HG03460 (cell line): ENCODE measurements around the gene EMC10.
"Not testable (repeated sequence)": the region's sequence is repeated elsewhere in the genome, so short reads cannot be mapped to it uniquely, and the experiment has no call there.

ENCODE experiments used
- ATAC-seq: cut with Tn5 transposase; IDR thresholded peaks from one replicate; pipeline ENCODE4 v1.9.1; 2021; ENCODE audit not compliant: unreplicated experiment

The EMC10 gene

DNA sequence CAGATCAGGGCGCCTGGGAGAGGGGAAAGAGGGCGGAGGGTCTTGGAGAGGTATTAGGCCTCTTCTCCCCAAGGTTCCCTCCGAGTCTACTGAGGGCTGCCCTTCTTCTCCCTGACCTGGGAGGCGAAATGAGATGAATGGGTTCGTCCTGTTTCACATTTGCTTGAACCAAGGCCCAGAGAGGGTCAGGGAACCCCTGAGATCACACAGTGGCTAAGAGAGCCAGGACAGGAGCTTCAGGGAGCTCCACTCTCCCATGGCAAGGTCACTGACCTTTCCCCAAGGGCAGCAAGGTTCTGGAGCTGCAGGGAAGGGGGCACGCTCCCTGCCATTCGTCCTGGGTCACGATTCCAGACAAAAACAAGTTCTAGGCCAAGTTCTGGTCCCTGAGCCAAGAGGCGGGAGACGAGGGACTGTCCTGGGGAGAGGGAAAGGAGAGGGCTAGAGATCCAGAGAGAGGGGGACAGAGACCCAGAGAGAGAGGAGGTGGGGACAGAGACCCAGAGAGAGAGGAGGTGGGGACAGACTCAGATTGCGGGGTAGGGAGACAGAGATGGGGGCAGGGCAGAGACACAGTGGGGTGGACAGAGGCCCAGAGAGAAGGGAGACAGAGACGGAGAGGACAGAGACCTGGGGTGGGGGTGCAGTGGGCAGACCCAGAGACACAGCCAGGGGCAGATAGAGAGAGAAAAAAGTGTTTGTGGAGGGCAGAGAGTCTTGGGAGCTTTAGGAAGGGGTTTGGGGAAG, 36.9 kb downstream of the EMC10 start:
- ATAC-seq, result no peak

- no peak for ATAC-seq
These were observed 37.5 kb downstream of the EMC10 start, which contains the start of gene ASPDH for GRCh38 chr19:50513746-50514345. ASPDH (minus strand) TSS chr19:50513913; CDS start chr19:50513823, 90 bp downstream.

- no peak for ATAC-seq
These were observed 38.2 kb downstream of the EMC10 start for GRCh38 chr19:50514346-50515167.

DNA sequence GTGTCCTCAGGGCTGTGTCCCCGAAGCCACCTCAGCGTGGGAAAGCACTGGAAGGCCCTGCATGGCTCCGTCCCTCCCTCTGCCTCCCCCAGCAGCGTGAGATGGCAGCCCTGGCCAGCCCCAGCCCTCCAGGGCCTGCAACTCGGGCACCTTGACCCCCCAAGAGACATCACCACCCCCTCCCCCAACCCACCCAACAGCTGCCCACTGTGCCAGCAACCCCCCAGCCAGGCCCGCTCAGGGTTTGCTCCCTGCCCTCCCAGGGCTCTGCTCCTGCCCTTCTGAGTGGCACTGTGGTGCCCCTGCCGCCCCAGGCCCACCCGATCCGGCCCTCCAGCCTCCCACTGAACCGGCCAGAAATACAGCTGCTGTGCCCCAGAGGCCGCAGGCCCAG, 38.9 kb downstream of the EMC10 start:
- no peak for ATAC-seq

- no peak for ATAC-seq
These were observed 40.1 kb downstream of the EMC10 start for GRCh38 chr19:50516456-50516855.

DNA sequence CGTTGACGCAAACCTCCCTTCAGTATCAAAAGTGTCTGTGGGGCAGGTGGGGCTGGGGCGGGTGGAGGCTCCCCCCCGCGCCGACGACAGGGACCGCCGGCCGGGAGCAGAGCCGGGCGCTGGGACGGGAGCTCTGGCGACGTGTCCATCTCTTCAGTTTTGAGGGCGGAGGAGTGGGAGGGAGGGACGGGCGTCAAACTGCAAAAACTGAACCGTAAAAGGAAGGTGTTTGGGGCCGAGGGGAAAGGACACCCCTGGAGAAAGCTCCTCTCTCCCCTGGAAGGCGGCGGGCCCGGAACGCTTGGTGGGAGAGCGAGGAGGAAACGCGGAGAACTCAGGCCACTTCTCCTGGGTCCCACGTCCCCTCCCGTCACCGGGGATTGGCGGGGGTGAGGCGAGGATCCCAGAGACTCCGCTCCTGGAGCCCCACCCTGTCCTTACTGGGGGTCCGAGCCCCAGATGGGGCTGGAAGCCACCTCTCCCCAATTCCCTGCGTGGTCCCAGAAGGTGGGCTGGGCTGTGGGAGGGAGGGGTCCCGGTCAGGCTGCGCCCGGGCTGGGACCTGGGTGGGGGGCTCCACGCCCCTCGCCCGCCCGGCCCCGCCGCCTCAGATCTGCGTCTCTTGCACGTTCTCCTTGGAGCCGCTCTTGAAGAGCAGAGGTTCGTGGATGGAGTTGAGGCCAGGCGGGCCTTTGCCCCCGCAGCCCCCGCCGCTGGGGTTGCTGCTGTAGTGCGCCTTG, 40.8 kb downstream of the EMC10 start:
- no peak for ATAC-seq

GRCh38 chr19:50517704-50518075, 41.4 kb downstream of the EMC10 start:
- no peak for ATAC-seq

DNA sequence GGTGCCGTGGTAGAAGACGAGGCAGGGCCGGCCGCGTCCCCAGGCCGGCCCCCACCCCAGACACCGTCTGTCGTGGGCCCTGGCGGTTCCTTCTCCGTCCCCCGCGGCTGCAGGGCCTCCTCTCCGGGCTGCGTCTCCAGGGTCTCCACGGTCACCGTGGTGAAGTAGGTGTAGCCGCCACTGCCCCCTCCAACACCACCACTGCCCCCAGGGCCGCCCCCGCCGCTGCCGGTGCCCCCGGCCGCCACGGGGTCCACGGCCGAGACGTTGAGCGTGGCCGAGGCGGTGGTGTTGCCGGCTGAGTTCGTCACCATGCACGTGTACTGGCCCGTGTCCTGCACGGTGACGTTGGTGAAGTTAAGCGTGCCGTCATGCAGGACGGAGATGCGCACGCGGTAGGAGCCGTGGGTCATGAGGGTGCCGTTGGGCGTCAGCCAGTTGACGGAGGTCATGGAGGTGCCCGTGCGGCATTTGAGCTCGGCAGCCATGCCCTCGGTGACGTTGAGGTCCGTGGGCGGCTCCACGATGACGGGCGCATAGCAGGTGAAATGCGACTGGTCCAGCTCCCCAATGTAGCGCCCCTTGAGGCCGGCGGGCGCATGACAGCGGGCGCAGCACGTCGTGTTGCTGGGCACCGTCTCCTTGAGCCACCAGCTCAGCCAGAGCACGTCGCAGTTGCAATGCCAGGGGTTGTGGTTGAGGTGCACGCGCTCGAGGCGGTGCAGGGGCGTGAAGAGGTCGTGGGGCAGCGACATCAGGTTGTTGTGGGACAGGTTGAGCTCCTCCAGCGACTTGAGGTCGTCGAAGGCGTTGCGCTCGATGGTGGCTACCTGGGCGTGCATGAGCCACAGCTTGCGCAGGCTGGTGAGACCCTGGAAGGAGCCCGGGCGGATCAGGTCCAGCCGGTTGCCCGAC, 42.0 kb downstream of the EMC10 start:
- ATAC-seq, result no peak

- no peak for ATAC-seq
These were observed 42.8 kb downstream of the EMC10 start for GRCh38 chr19:50519006-50519575.

- ATAC-seq, result no peak
These were observed 44.6 kb downstream of the EMC10 start for GRCh38 chr19:50520822-50521465.

DNA sequence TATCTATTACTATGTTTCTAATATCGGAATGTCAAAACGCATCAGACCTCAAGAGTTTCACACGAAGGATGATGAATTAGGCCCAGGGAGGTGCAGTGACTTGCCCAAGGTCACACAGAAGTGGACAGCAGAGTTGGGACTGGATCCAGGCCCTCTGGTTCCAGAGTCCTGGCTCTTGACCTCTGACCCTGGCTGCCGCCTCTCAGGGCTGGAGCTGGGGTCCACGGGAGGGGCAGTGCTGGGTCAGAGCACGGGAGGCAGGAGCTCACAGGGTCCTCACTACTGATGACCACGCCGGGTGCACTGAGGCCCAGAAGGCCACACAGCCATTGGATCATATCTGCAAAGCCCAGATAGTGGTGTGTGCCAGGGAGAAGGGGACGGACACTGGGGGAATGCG, 46.6 kb downstream of the EMC10 start:
- ATAC-seq, result no peak

- ATAC-seq, result not testable (repeated sequence)
These were observed 51.7 kb downstream of the EMC10 start for GRCh38 chr19:50528052-50528451.

GRCh38 chr19:50531171-50531612, 54.9 kb downstream of the EMC10 start:
- ATAC-seq, result no peak

- ATAC-seq, result no peak
These were observed 56.6 kb downstream of the EMC10 start for GRCh38 chr19:50532952-50533351.

GRCh38 chr19:50534478-50534877, 58.2 kb downstream of the EMC10 start:
- ATAC-seq, result no peak

DNA sequence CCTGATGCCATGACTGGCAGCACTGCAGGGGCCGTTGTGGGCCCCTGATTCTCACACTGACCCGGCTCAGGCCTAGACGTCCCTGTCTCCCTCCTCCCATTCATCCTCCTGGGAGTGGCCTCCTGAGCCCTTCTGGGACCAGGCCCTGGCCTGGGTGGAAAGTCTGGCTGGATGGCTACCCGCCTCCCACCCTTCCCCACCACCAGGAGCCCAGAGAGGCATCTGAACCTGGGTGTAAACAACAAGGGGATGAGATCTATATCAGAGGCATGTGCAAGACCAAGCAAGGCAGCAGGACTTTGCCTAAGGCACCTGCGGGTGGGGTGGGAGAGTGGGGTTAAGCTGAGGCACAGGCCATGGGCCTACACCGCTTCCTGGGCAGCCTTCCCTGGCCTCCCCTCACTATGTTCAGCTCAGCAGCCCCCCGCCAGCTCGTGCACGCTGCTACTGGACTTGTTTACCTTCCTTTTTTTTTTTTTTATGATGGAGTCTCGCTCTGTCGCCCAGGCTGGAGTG, 59.4 kb downstream of the EMC10 start:
- ATAC-seq, result no peak

DNA sequence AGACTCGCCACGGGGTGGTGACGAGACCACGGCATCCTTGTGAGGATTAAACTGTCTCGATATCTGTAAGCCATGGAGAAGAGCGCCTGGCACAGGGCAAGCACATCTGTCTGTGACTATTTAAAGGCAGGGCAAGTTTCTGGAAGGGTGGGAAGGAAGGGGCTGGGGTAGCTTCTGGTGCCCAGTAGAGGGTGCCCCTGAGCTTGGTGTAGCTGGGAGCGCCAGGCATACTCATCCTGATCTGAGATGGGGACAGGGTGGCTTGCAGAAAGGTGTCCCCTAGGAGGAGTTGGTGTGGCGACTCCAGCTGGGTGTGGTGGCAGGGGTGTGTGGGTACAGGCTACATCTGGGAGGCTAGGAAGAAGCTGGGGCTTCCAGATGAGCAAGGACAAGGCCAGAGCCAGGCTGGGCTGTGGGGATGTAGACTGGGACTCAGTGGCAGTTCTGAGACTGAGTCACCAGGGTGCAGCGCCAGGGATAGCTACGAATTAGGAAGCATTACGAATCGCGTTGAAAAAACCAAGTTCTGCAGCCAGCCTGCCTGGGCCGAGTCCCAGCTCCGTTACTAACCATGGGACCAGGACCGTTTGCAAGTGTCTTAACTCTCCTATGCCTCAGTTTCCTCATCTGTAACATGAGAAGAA, 60.5 kb downstream of the EMC10 start:
- ATAC-seq, result no peak

DNA sequence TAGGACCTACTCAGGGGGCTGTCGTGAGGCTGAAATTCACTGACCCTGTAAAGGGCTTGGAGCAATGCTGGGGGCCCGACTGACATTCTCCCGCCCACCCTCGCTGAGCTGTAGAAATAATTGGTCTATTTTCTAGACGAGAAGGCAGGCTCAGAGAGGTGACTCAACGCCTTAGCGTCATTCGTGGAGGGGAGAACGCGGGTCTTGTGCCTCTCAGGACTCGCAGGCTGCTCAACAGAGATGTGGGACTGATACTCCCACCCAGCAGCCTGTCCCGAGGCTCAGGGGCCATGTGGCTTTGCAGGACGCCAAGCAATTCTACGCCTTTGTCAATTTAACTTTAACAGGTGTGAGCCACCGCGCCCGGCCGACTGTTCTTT, 61.0 kb downstream of the EMC10 start:
- ATAC-seq, result no peak
